Progenitor cell of endocrine pancreas (in vitro differentiated cells): Measurements from ENCODE around the gene CACNA2D2. TPM values are rescaled to one million over a fixed set of nuclear protein-coding genes. Genes with fewer than 3 reads are reported as not detected.
A peak's percentile ranks its signal among the peaks of the same experiment; 100 is the strongest.

ENCODE experiments used
- DNase-seq: peaks from one replicate; pipeline ENCODE4 v3.0.0; 2021; ENCODE audit warnings: low spot score; ENCODE audit not compliant: unreplicated experiment
- H3K27ac Mint-ChIP-seq: 2 replicates; pipeline ENCODE4 v1.8.0; 2021; ENCODE audit warnings: mild to moderate bottlenecking, moderate library complexity, mixed read lengths
- H3K27me3 Mint-ChIP-seq: 2 replicates; pipeline ENCODE4 v1.8.0; 2021; ENCODE audit warnings: mixed read lengths
- H3K36me3 Mint-ChIP-seq: 2 replicates; pipeline ENCODE4 v1.8.0; 2022; ENCODE audit warnings: mixed read lengths; ENCODE audit not compliant: insufficient read depth
- H3K4me1 Mint-ChIP-seq: 2 replicates; pipeline ENCODE4 v1.8.0; 2021; ENCODE audit warnings: low read depth, mixed read lengths
- H3K4me3 Mint-ChIP-seq: 2 replicates; pipeline ENCODE4 v1.8.0; 2021; ENCODE audit warnings: low read depth, mild to moderate bottlenecking, moderate library complexity, mixed read lengths
- H3K9me3 Mint-ChIP-seq: 2 replicates; pipeline ENCODE4 v1.8.0; 2021; ENCODE audit warnings: low read depth, mixed read lengths
- total RNA-seq: library from RNA; stranded (reverse); gene quantifications from 2 replicates; pipeline ENCODE4 v1.2.1, GENCODE V29; 2021
- TF ChIP-seq, protein P1 (sequence below): fragments of 200-600 bp; sonication (generic); IDR thresholded peaks from one replicate; pipeline ENCODE4 v1.5.0; 2021; ENCODE audit warnings: antibody characterized with exemption, mild to moderate bottlenecking; ENCODE audit not compliant: unreplicated experiment

Gene CACNA2D2
- total RNA-seq, 1 donor from 2014 or later, result 6.9 TPM

DNA sequence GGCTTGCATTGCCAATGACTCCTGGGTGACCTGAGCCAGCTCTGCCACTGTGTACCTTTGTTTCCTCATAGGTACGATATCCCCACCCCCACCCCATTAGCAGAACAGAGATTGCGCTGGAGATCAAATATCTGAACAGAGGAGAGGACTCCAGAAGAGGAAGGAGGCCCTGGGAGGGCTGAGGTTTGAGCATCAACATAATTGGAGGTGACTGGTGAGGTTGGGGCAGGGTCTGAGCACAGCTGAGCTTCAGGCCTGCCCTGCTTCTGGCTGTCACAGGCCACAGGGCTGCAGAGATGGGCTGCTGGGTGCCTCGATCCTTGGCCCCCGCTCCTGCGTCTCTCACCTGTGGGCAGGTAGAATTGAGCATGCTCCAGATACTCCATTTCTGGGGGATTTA lies 21.3 kb upstream of the CACNA2D2 start:
- Mint-ChIP-seq H3K9me3 (no peaks in the 10 kb centered on the region), H3K4me3 (no peak overlapping the region), H3K4me1 (peaks cover 6% of the 10 kb centered on the region), H3K27ac (no peak overlapping the region), H3K27me3 (peaks cover 34% of the 10 kb centered on the region), H3K36me3 (no peaks in the 10 kb centered on the region)
- TF ChIP-seq, protein P1, sequence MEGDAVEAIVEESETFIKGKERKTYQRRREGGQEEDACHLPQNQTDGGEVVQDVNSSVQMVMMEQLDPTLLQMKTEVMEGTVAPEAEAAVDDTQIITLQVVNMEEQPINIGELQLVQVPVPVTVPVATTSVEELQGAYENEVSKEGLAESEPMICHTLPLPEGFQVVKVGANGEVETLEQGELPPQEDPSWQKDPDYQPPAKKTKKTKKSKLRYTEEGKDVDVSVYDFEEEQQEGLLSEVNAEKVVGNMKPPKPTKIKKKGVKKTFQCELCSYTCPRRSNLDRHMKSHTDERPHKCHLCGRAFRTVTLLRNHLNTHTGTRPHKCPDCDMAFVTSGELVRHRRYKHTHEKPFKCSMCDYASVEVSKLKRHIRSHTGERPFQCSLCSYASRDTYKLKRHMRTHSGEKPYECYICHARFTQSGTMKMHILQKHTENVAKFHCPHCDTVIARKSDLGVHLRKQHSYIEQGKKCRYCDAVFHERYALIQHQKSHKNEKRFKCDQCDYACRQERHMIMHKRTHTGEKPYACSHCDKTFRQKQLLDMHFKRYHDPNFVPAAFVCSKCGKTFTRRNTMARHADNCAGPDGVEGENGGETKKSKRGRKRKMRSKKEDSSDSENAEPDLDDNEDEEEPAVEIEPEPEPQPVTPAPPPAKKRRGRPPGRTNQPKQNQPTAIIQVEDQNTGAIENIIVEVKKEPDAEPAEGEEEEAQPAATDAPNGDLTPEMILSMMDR, result no peak
- no peak for DNase-seq

GRCh38 chr3:50523279-50523811 lies 19.9 kb upstream of the CACNA2D2 start:
- no peak for DNase-seq
- TF ChIP-seq, protein P1, result no peak

GRCh38 chr3:50521572-50521971 lies 18.1 kb upstream of the CACNA2D2 start:
- no peak for DNase-seq
- TF ChIP-seq, protein P1, result no peak
- peaks cover 32% of the 10 kb centered on the region for H3K27me3 Mint-ChIP-seq
- H3K4me1 Mint-ChIP-seq, result peaks cover 6% of the 10 kb centered on the region
- no peak overlapping the region for H3K27ac Mint-ChIP-seq
- H3K9me3 Mint-ChIP-seq, result no peaks in the 10 kb centered on the region
- H3K4me3 Mint-ChIP-seq, result no peak overlapping the region
- no peaks in the 10 kb centered on the region for H3K36me3 Mint-ChIP-seq

More at GRCh38 chr3:50523279-50523811, 19.9 kb upstream of the CACNA2D2 start:
- no peak overlapping the region for H3K4me3 Mint-ChIP-seq
- H3K27ac Mint-ChIP-seq, result no peak overlapping the region
- H3K36me3 Mint-ChIP-seq, result no peaks in the 10 kb centered on the region
- H3K4me1 Mint-ChIP-seq, result peaks cover 3% of the 10 kb centered on the region
- H3K27me3 Mint-ChIP-seq, result peaks cover 35% of the 10 kb centered on the region
- H3K9me3 Mint-ChIP-seq, result no peaks in the 10 kb centered on the region

DNA sequence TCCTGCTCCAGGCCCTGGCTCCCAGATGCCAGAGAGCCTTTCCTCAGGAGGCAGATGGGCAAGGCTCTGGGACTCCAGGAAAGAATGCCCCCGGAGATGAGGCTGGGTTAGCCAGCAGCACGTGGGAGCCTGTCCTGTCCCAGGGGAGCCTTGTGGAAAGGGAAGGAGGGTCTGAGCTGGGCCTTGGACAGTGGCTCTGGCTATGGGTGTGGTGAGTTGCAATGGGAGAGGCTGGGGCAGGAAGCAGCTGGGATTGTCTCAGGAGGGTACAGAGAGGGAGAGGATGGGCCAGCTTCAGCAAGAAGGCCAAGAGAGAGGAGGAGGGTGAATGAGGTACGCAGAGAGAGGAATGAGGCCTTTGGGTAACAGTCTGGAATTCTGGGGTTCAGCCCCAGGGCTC lies 17.4 kb upstream of the CACNA2D2 start:
- TF ChIP-seq, protein P1, result no peak
- no peaks in the 10 kb centered on the region for H3K9me3 Mint-ChIP-seq
- peaks cover 32% of the 10 kb centered on the region for H3K27me3 Mint-ChIP-seq
- no peak for DNase-seq
- no peak overlapping the region for H3K27ac Mint-ChIP-seq
- H3K36me3 Mint-ChIP-seq, result no peaks in the 10 kb centered on the region
- no peak overlapping the region for H3K4me3 Mint-ChIP-seq
- H3K4me1 Mint-ChIP-seq, result peaks cover 12% of the 10 kb centered on the region

- no peaks in the 10 kb centered on the region for H3K9me3 Mint-ChIP-seq
- peaks cover 14% of the 10 kb centered on the region for H3K4me1 Mint-ChIP-seq
- H3K4me3 Mint-ChIP-seq, result no peak overlapping the region
- peaks cover 36% of the 10 kb centered on the region for H3K27me3 Mint-ChIP-seq
- no peaks in the 10 kb centered on the region for H3K36me3 Mint-ChIP-seq
- peak; percentile 76 for DNase-seq
- TF ChIP-seq, protein P1, result peak; percentile 95
- H3K27ac Mint-ChIP-seq, result no peak overlapping the region
Measured at GRCh38 chr3:50519471-50520089, 16.1 kb upstream of the CACNA2D2 start.
